ENCODE measurements around the gene C1QTNF8.

C1QTNF8 gene

GRCh38 chr16:1073566-1074378 lies 22.3 kb downstream of the C1QTNF8 start:
- DNase-seq, result no peak

GRCh38 chr16:1073262-1073558 lies 22.8 kb downstream of the C1QTNF8 start:
- DNase-seq, result no peak

DNA sequence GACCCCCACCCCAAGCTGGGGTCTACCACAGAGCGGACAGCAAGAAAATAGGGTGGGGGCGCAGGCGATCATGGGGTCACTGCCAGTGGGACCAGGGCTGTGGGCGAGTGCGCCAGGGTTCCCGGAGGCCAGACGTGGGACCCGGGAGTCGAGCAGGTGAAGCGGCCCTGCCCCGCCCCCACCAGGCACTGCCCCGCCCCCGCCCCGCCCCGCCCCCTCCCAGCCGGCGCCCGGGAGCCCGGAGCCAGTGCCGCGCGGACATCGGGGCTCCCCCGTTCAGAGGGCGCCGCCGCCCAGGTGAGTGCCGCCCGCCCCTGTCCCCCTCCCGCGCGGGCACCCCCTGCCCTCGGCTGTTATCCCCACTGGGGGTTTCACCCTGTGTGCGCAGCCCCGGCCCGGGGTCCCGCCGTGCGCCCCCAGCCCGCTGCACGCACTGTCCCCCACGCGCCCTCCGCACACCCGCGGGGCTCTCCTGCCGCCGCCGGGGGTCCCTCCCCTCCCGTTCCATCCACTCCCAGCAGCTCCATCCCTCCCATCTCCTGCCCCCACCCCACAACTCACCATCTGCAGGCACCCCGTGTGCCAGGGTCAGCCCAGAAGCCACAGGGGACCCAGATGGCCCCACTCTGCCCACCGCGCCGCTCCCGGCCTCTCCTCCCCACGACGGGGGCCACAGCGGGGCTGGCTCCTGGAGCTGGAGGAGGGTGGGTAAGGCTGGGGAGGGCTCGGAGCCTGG lies 23.4 kb downstream of the C1QTNF8 start, which contains the start of gene SSTR5:
Gene SSTR5 (plus strand): TSS at position 222 of the 736 bp plus-strand sequence. CDS start 6,122 bp downstream, outside the sequence.
- DNase-seq, result no peak

DNA sequence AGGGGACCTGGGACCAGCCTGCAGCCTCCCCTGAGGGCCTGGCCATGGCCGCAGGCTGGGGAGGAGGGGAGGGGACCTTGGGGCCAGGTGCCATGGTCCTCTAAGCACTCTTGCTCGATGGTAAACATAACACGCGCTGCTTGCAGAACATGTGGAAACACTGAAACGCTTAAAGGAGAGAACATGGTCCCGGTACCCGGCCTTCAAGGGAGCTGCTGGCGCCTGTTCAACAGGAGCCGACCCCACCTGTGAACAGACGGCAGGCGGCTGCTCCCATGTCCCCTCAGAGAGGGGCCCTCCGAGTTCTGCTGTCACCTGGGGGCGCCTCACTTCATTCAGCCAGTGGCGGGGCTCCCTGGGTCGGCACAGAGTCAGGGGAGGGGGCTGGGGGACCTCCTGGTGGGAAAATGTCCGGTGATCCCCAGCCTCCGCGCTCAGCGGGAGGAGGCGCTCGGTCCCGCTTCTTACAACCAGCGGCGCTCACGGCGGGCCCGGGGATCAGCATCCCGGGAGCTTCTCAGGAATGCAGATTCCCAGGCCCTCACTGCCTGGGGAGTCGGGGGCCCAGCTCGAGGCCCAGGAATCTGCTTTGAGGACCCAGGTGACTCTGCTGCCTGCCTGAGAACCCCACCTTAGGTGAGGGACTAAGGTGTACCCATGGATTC lies 24.4 kb downstream of the C1QTNF8 start:
- DNase-seq, result no peak

DNA sequence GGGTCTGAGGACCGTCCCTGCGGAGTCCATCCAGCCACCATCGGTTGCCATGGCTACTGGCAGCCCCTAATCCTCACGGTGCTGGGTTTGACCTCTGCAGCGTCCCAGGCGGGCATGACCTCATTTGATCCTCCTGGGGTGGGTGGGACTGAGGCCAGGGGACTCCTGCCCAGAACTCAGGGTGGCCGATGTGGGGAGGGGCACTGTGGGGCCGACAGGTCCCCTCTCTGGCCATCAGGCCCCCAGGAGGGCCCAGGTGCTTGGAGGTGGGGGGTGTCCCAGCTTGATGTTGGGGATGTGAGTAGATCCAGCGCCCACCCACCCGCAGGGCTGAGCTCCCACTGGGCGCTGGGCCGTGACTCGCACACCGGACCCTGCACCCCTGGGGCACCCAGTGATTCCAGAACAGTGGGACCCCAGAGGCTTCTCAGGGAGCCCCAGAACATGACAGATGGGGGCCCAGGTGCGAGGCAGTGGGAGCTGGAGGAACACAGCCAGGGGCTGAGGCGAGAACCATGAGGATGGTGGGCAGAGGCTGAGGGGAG lies 25.1 kb downstream of the C1QTNF8 start:
- DNase-seq, result no peak

DNA sequence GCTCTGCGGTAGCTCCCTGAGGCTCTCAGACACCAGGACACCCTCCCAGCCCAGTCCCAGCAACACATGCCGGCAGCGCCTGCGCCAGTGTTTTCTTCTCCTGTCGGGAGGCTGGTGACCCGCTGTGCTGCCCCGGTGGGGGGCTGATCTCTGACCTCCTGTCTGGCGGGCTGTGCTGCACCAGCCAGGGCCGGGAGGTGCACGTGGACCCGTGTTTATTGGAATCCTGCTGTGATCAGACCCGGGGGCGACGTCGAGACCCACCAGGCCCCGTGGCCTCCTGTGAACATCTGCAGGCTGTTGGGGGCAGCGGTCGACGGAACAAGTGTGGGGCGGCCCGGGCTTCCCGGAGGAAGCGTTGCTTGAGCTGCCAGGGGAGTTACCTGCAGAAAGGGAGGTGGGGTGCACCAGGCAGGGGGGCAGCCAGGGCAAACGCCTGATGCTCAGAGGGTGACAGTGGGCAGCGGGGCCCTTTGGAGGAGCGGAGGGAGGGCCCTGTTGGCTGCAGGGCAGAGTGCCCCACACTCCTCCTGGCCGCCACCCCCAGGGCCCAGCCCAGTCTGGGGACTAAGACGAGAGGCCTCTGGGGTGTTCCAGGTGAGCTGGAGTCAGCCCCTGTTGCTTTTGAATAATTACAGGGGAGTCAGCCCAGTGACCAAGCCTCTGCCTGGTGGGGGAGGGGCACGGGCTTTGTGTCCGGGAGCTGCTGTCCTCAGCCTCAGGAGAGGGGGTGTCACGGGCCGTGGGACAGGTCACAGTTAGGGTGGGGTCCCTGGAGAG lies 25.8 kb downstream of the C1QTNF8 start:
- DNase-seq, result no peak

DNA sequence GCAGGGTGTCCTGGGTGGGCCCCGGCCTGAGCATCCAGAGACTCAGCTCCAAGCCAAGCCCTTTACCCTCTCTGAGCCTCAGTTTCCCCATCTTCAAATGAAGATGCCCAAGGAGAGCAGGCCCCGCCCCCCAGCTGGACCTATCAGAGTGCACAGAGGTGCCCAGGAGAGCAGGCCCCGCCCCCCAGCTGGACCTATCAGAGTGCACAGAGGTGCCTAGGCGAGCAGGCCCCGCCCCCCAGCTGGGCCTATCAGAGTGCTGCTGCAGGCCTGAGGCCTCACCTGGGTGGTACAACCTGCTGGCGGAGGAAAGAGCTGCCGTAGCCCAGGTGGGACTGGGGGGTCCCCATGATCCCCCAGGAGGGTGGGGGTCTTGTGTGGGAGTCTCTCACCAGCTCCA lies 26.9 kb downstream of the C1QTNF8 start:
- DNase-seq, result no peak

GRCh38 chr16:1068451-1068850 lies 27.6 kb downstream of the C1QTNF8 start:
- no peak for DNase-seq

GRCh38 chr16:1067629-1068028 lies 28.4 kb downstream of the C1QTNF8 start:
- no peak for DNase-seq

GRCh38 chr16:1066584-1067172 lies 29.4 kb downstream of the C1QTNF8 start:
- DNase-seq, result no peak

DNA sequence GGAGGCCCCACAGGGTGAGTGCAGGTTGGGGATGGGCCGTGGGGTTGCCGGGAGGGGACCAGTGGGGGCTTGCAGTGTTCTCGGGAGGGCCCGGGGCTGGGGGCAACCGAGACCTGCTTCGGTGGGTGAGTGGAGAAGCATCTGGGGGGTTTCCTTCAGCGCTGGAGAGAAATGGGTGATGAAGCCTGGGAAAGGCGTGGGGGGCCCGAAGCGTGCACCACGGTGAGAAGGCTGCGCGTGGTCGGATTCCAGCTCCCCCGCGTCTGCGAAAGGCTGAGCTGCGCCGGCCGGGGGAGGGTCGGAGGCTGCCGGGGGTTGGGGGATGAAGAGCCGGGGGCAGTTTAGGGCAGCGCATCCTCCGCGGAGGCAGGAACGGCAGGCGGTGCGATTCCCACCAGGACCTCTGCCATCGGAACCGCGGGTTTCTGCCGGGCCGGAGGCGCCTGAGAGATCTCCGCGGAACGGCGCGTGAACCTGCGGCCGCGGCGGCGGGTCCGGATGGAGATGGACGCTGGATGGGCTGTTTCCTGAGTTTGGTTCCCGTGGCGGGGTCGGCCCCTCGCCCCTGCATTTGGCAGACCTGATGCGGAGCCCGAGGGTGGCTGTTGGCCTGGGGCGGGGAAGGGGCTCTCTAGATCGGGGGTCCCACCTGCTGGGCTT lies 30.4 kb downstream of the C1QTNF8 start:
- no peak for DNase-seq

DNA sequence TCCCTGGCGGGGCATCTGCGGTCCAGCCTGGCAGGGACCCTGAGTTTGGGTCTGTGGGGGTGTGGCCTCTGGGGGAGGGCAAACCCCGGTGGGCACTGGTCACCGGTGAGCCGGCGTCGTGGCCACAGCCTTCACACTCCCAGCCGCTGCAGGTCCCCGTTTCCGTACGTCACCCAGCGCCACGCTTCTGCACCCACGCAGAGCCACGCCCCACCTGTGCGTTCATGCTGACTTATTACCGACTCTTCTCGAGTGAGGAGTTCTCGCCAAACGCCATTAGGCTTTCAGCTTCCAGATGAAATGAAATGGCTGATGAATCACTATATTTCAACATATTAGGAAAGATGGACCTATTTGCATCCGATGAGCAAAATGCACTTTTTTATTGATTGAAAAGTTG lies 32.3 kb downstream of the C1QTNF8 start:
- no peak for DNase-seq

DNA sequence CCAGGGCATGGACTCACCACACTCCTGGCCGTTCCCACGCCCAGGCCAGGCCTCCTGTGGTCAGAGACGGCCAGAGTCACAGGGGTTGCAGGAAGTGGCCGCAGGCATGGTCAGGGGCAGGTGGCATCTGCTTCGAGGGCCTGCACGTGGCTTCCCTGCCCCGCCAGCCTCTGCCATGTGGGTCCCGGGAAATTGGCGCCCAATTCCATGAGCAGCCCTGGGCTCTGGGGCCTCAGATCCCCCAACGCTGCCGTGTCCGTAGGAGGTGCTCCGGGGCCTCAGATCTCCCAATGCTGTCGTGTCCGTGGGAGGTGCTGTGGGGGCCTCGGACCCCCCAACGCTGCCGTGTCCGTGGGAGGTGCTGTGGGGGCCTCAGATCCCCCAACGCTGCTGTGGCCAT lies 33.1 kb downstream of the C1QTNF8 start:
- DNase-seq, result no peak

- no peak for DNase-seq
Measured at GRCh38 chr16:1061769-1062505, 34.1 kb downstream of the C1QTNF8 start.

DNA sequence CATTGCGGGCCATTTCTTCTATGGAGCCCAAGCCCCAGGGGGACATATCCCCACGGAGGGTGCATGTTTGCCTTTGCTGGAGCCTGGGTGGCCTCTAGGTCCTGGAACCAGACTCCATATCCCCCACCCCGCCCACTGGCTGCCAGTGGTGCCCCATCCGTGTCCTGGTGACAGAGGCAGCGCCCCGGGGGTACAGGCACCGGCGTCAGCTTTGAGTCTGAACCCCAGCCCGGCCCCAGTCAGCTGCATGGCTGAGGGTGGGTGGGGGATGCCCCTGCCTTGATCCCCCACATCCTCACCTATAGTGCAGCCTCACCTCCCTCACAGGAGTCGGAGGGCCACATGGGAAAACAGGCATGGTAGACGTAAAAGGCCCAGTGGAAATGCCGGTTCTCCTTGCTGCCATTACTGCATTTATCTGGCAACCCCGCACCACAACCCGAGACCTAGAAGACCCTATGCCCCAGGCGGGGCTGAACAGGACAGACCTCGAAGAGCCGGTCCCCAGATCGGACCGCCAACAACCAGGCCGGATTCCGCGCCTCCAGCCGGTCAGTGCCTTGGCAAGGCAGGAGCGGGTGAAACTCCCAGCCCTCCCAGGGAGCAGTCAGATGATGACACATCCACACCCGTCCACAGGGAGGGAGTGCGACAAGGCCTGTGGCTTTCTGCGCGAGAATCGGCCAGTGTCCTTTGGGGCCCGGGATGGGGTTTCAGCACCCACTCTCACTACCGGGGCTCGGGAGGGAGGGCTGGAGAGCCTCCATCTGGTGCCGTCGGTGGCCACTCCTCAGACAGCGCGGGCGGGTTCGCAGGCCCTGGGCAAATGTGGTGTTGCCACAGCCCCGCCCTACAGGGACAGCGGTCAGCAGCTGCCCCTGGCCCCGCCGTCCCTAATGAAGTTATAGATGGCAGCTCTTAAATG lies 35.4 kb downstream of the C1QTNF8 start:
- DNase-seq, result no peak

DNA sequence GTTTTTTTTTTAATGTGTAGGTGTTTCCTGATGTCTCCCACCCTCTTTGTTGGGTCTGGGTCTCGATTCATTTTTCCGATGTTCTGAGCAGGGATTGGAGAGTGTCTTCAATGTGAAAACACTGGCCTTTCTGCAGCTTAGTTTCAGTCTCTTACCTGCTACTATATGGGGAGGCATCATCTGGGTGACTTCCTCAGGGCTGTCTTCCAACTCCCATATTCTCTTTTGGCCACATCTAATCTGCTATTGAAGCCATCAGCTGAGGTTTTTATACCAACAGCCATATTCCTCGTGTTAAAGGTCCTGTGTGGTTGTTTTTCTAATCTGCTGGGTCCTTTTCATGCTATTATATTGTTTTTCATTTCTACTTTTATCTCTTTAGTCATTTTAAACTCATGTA lies 36.7 kb downstream of the C1QTNF8 start:
- DNase-seq, result no peak

GRCh38 chr16:1058216-1058615 lies 37.8 kb downstream of the C1QTNF8 start:
- no peak for DNase-seq

DNA sequence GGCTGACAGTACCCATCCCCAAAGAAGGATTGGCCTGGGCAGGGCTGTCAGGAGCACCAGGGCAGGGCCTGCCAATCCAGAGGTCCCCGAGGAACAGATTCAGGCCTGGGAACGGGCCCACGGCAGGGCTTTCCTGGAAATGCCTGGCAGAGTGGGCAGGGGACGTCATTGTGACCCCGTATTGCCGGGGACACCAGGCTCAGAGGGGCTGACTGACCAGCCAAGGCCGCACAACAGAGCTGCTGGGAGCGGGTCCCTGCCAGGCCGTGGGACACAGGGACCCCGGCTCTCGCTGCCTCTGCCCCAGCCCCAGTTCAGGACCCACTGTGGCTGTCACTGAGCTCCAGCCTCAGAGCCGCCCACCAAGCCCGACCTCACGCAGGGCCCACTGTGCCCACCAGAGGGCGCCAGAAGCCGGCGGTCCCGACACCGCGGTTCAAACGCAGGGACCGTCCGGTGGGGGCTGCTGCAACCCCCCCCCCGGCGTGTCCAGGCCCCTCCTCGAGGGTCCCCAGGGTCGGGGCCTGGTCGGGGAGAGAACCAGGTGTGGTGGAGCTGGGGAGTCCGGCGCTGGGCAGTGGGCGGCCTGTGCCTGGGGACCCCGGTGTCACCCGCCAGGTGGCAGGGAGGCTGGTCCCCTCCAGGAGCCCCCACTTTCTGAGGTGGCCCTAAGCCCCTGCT lies 38.7 kb downstream of the C1QTNF8 start:
- no peak for DNase-seq

DNA sequence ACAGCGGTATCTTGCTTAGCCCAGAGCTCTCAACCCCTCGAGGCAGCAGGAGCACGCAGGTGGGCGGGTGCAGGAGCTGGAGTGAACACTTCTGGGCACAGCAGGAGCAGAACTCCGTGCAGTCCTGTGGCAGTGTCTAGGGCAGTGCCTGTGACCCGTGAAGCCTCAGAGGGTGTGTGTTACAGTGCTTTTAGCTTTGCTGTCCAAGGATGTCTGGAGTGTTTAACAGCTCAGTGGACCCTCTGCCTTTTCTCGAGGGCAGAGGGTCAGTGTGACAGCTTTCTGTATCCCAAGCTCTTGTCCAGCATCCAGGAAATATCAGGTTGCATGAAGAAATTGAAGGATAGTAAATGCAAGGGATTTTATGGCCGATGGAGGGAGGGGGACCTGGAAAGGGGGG lies 39.8 kb downstream of the C1QTNF8 start:
- no peak for DNase-seq
